ENCODE data around the gene BCL7A. TPM values are rescaled to one million over a fixed set of nuclear protein-coding genes. Genes with fewer than 3 reads are reported as not detected.
"Not testable (repeated sequence)": the region's sequence is repeated elsewhere in the genome, so short reads cannot be mapped to it uniquely, and the experiment has no call there.

The BCL7A gene
- total RNA-seq, 1 experiment from 2014 or later, result 6.4 TPM

GRCh38 chr12:122045262-122045661 lies 23.6 kb downstream of the BCL7A start:
- no peak overlapping the region for H3K4me3 ChIP-seq
- H3K9me3 ChIP-seq (replicated peaks), result no peaks in the 10 kb centered on the region
- no peaks in the 10 kb centered on the region for H3K27me3 ChIP-seq (replicated peaks)
- H3K27ac ChIP-seq, result no peak overlapping the region
- no peaks in the 10 kb centered on the region for H3K4me1 ChIP-seq (replicated peaks)
- no peak for DNase-seq (ENCODE audit: low read depth in 1 of 2, low spot score in 2 of 2)
- H3K36me3 ChIP-seq, result no peaks in the 10 kb centered on the region

GRCh38 chr12:122046145-122046544 lies 24.5 kb downstream of the BCL7A start:
- Histone ChIP-seq H3K36me3 (no peaks in the 10 kb centered on the region), H3K4me1 (replicated peaks) (peaks cover 2% of the 10 kb centered on the region), H3K4me3 (no peak overlapping the region), H3K27me3 (replicated peaks) (no peaks in the 10 kb centered on the region), H3K27ac (no peak overlapping the region), H3K9me3 (replicated peaks) (no peaks in the 10 kb centered on the region)
- no peak for DNase-seq (ENCODE audit: low read depth in 1 of 2, low spot score in 2 of 2)

- no peak overlapping the region for H3K27ac ChIP-seq
- H3K4me3 ChIP-seq, result no peak overlapping the region
- peaks cover 7% of the 10 kb centered on the region for H3K4me1 ChIP-seq (replicated peaks)
- no peak for DNase-seq (ENCODE audit: low read depth in 1 of 2, low spot score in 2 of 2)
- H3K27me3 ChIP-seq (replicated peaks), result no peaks in the 10 kb centered on the region
- no peaks in the 10 kb centered on the region for H3K36me3 ChIP-seq
- H3K9me3 ChIP-seq (replicated peaks), result no peaks in the 10 kb centered on the region
Observed at GRCh38 chr12:122048151-122048550, 26.5 kb downstream of the BCL7A start.

DNA sequence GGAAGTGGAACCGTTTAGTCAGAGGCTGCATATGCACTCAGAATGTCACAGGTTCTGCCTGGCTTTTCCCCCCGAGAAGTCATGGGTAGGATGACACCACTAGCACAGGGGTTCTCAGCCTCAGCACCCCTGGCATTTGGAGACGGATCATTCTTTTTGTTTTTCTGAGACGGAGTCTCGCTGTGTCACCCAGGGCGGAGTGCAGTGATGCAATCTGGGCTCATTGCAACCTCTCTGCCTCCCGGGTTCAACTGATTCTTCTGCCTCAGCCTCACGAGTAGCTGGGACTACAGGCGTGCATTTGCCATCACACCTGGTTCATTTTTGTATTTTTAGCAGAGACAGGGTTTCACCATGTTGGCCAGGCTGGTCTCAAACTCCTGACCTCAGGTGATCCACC lies 28.1 kb downstream of the BCL7A start:
- Histone ChIP-seq H3K4me3 (no peak overlapping the region), H3K27me3 (replicated peaks) (no peaks in the 10 kb centered on the region), H3K36me3 (peaks cover 1% of the 10 kb centered on the region; the same call in 1 of the 2 replicates), H3K27ac (no peak overlapping the region), H3K4me1 (replicated peaks) (peaks cover 13% of the 10 kb centered on the region), H3K9me3 (replicated peaks) (no peaks in the 10 kb centered on the region)
- no peak for DNase-seq (ENCODE audit: low read depth in 1 of 2, low spot score in 2 of 2)

DNA sequence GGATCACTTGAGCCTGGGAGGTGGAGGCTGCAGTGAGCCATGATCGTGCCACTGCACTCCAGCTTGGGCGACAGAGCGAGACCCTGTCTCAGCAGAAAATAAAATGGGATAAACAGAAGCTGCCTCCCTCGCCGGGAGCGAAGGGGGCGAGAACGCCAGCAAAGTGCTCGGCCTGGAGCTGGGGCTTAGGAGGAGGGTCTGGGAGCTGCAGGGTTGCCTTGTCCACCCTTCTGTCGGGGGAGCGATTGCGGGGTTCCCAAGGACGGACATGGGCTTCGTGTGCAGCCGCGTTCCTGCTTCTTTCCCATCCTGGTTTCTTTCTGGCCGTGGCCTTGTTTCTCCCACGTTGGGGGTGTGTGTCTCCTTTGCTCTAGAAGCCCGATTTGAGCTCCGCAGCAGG lies 29.0 kb downstream of the BCL7A start:
- DNase-seq (ENCODE audit: low read depth in 1 of 2, low spot score in 2 of 2), result no peak
- no peaks in the 10 kb centered on the region for H3K9me3 ChIP-seq (replicated peaks)
- peaks cover 9% of the 10 kb centered on the region; the same call in 1 of the 2 replicates for H3K36me3 ChIP-seq
- H3K4me3 ChIP-seq, result no peak overlapping the region
- no peak overlapping the region for H3K27ac ChIP-seq
- H3K4me1 ChIP-seq (replicated peaks), result peaks cover 13% of the 10 kb centered on the region
- H3K27me3 ChIP-seq (replicated peaks), result no peaks in the 10 kb centered on the region

DNA sequence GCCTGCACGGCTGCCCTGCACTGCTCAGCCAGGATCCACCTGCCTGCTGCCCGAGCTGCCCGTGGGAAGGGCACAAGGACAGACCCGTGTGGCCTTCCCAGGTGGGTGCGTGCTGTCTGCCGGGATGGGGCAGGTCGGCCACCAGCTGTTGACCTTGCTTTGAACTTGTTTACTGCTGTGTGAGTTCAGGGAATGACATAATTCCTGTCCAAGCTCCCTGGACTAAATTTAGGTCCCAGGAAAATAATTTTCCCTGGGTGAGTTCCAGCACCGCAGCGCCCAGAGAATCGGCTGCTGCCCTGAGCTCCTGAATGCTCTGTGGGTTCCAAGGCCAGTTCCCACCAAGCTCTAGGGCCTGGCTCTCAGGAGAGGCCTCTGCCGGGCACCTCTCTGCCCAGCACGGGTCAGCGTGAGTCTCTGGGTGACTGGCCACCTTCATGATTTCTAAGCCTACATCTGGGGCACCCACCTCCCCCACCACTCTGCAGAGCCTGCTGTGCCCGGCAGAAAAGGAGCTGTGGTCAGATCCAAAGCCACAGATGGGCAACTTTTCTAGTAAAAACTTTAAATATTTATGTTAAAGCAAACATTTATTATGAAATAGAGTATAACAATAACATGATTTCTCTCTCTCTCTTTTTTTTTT lies 29.7 kb downstream of the BCL7A start:
- Histone ChIP-seq H3K9me3 (replicated peaks) (no peaks in the 10 kb centered on the region), H3K4me1 (replicated peaks) (peaks cover 13% of the 10 kb centered on the region), H3K27ac (no peak overlapping the region), H3K36me3 (peaks cover 9% of the 10 kb centered on the region; the same call in 1 of the 2 replicates), H3K4me3 (no peak overlapping the region), H3K27me3 (replicated peaks) (no peaks in the 10 kb centered on the region)
- peak in 1 of 2 experiments; percentile 31 for DNase-seq (ENCODE audit: low read depth in 1 of 2, low spot score in 2 of 2)

DNA sequence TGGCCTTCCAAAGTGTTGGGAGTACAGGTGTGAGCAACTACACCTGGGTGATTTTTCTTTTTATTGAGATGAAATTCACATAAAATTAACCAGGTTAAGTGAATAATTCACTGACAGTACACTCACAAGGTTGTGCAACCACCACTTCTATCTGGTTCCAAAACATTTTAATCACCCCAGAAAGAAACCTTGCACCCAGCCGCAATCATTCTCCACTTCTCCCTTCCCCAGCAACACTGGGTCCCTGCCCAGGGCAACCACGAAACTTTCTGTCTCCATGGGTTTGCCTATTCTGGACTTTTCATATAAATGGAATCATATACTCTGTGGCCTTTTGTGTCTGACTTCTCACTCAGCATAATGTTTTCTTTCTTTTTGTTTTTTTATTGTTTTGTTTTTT lies 30.6 kb downstream of the BCL7A start:
- DNase-seq (ENCODE audit: low read depth in 1 of 2, low spot score in 2 of 2), result no peak
- Histone ChIP-seq H3K27me3 (replicated peaks) (no peaks in the 10 kb centered on the region), H3K27ac (no peak overlapping the region), H3K36me3 (peaks cover 9% of the 10 kb centered on the region; the same call in 1 of the 2 replicates), H3K9me3 (replicated peaks) (no peaks in the 10 kb centered on the region), H3K4me3 (no peak overlapping the region), H3K4me1 (replicated peaks) (peaks cover 13% of the 10 kb centered on the region)

- Histone ChIP-seq H3K4me1 (replicated peaks) (peaks cover 13% of the 10 kb centered on the region), H3K9me3 (replicated peaks) (no peaks in the 10 kb centered on the region), H3K36me3 (peaks cover 13% of the 10 kb centered on the region; the same call in 1 of the 2 replicates), H3K4me3 (no peak overlapping the region), H3K27me3 (replicated peaks) (no peaks in the 10 kb centered on the region), H3K27ac (no peak overlapping the region)
- no peak for DNase-seq (ENCODE audit: low read depth in 1 of 2, low spot score in 2 of 2)
Observed at GRCh38 chr12:122054842-122055520, 33.3 kb downstream of the BCL7A start.

- H3K4me1 ChIP-seq (replicated peaks); H3K4me3 ChIP-seq; DNase-seq (ENCODE audit: low read depth in 1 of 2, low spot score in 2 of 2); H3K9me3 ChIP-seq (replicated peaks); H3K27ac ChIP-seq; H3K27me3 ChIP-seq (replicated peaks): not testable (repeated sequence)
- H3K36me3 ChIP-seq, result peaks cover 13% of the 10 kb centered on the region; the same call in 1 of the 2 replicates
Observed at GRCh38 chr12:122056406-122056805, 34.7 kb downstream of the BCL7A start.

GRCh38 chr12:122057007-122057735 lies 35.5 kb downstream of the BCL7A start:
- Histone ChIP-seq H3K27ac (no peak overlapping the region), H3K9me3 (replicated peaks) (no peaks in the 10 kb centered on the region), H3K4me1 (replicated peaks) (peaks cover 9% of the 10 kb centered on the region), H3K36me3 (peaks cover 15% of the 10 kb centered on the region; the same call in 1 of the 2 replicates), H3K27me3 (replicated peaks) (no peaks in the 10 kb centered on the region), H3K4me3 (no peak overlapping the region)
- no peak for DNase-seq (ENCODE audit: low read depth in 1 of 2, low spot score in 2 of 2)

DNA sequence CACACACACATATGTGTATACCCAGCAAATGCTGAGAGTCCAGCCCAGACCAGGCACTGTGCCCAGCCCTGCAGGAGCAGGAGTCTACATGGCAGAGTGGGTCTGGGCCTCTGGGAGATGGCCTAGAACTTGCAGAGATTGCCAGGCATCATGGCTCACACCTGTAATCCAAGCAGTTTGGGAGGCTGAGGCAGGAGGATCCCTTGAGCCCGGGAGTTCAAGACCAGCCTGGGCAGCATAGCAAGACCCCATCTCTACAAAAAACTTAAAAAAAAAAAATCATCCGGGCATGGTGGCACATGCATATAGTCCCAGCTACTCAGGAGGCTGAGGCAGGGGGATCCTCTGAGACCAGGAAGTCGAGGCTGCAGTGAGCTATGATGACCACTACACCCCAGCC lies 36.1 kb downstream of the BCL7A start:
- Histone ChIP-seq H3K27ac (no peak overlapping the region), H3K4me3 (no peak overlapping the region), H3K9me3 (replicated peaks) (no peaks in the 10 kb centered on the region), H3K4me1 (replicated peaks) (peaks cover 15% of the 10 kb centered on the region), H3K36me3 (peaks cover 15% of the 10 kb centered on the region; the same call in 1 of the 2 replicates), H3K27me3 (replicated peaks) (no peaks in the 10 kb centered on the region)
- no peak for DNase-seq (ENCODE audit: low read depth in 1 of 2, low spot score in 2 of 2)

GRCh38 chr12:122058549-122059149 lies 37.0 kb downstream of the BCL7A start:
- Histone ChIP-seq H3K9me3 (replicated peaks) (no peaks in the 10 kb centered on the region), H3K4me3 (no peak overlapping the region), H3K36me3 (peaks cover 15% of the 10 kb centered on the region; the same call in 1 of the 2 replicates), H3K27me3 (replicated peaks) (no peaks in the 10 kb centered on the region), H3K4me1 (replicated peaks) (peaks cover 24% of the 10 kb centered on the region), H3K27ac (no peak overlapping the region)
- no peak for DNase-seq (ENCODE audit: low read depth in 1 of 2, low spot score in 2 of 2)

DNA sequence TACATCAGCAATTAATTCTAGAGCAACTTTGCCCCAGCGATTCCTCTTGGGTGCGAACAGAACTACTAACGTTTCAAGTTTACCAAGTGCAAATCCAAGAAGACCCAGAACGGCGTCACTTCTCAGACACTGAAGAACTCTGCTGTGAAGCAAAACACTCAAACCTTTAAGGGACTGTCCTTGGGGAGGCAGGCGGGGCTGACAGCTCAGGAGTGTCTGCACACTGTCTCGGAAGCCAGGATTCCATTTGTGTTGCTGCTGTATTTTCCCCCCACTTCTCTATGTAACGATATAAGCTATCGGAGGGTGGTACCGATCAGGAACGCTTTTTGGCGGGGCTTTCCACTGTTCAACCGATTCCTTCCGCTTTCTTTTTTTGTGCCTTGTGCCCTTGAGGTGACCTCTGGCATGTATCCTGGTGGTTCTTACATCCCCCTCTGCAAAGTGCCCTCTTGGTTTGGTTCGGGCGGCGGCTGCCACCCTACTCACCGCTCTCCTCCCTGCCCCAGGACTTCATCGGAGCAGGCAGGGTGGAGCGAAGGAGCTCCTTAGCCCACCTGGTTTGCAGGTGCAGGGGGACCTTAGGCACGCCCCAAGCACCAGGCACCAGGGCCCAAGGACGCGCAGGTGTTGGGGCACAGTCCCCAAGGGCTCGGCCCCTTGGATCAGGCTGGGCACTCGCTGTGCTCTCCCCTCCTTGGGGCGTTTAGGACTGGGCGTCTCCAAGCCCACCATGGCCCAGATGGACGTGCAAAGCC lies 37.7 kb downstream of the BCL7A start:
- DNase-seq (ENCODE audit: low read depth in 1 of 2, low spot score in 2 of 2), result no peak
- no peaks in the 10 kb centered on the region for H3K27me3 ChIP-seq (replicated peaks)
- no peaks in the 10 kb centered on the region for H3K9me3 ChIP-seq (replicated peaks)
- no peak overlapping the region for H3K27ac ChIP-seq
- peaks cover 15% of the 10 kb centered on the region; the same call in 1 of the 2 replicates for H3K36me3 ChIP-seq
- H3K4me1 ChIP-seq (replicated peaks), result peaks cover 27% of the 10 kb centered on the region
- no peak overlapping the region for H3K4me3 ChIP-seq
